ENCODE measurements around the gene PEPD.
A peak's percentile ranks its signal among the peaks of the same experiment; 100 is the strongest.

Gene PEPD

DNA sequence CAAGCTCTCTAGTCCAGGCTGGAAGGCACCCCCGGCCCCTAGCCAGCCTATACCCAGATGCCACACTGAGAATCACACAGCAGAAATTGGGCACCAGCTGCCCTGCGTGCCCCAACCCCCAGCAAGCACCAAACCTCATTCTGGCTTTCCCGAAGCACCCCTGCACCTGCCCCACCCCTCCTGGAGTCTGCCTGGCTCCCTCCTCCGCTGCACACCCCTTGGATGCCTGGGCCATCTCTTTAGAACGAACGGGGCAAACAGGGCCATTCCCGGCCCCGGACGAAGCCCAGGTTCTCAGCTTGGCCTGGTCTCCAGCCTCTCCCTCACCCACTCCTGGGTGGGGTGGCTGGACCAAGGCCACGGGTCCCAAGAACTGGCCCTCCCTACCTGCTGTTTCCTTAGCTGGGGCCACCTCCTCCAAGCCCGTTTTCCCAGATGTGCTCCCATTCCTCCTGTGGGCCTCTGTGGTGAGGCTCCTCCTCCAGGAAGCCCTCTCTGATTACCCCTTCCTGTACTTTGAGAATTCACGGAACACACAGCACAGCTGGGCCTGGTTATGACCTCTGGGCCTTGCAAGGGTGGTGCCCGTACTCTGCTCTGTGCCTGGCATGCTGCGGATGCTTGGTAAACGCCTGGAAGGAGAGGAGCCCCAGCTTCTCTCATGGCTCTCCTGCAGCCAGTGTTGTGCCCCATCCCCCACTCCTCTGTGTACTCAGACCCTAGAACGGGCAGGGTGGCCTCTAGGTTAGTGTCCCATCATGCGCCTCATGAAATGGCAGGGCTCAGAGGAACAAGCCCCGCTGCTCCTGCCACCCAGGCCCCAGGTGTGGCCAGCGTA is 126.6 kb downstream of the PEPD start:
- no peak for DNase-seq (ENCODE audit: low spot score)

DNA sequence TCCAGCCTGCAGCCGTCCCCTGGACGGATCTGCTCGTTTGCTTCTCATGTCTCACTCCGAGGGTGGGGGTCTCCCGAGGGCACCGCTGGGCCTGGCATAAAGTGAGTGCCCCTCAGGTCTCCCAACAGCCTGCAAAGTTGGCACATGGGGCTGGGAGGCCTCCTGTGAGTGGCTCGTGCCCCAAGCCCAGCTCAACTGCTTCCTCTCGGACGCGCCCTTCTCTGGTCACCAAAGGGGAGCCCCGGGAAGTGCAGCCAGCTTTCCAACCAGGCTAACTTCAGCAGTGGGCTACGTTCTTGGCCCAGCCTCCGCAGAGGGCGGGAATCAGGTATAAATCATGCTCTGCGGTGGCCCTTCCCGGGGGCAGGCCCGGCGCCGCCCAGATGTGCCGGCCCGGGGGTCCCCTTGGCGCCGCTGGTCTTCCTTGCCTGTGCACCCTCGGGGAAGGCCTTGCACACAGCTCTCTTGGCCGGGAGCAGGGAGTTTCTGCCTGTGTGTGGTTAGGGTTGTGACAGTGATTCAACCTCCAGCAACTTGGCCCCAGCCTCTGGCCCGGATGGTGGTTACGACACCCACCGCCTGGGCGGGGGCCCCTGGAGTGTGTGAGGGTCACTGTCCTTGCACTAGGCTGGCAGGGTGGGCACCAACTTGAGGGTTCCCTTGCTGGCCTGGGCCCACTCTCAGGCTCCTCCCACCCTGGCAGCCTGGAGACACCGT is 127.4 kb downstream of the PEPD start:
- DNase-seq (ENCODE audit: low spot score): peak; percentile 76

DNA sequence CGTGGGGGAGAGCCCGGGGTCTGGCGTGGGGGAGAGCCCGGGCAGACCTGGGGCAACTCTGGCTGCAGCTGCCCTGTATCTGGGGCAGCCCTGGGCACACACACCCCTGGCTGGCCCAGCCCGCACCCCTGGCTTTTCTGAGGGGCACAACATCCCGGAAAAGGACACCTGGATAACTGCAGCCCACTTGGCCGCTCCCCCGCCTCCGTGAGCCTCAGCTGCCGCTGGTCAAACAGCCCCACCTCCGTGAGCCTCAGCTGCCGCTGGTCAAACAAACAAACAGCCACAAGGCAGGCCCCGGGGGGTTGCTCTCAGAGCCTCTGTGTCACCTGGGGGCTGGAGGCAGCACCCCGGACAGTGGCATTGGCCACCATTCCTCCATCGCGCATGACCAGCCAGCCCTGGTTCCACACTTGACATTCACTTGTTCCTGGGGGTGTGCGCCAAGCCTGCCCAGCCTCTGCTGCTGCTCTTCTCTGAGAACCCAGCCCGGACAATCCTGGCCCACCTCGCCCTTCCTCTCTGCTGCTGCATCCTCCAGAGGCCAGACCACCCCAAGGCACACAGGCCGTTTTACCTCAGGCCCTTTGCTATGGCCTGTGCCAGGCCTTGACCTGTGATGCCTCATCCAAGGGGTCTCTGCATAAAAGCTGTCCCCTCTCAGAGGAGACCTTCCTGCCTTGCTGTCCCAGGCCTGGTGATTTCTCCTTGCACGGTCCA is 128.1 kb downstream of the PEPD start:
- peak; percentile 72 for DNase-seq (ENCODE audit: low spot score)

DNA sequence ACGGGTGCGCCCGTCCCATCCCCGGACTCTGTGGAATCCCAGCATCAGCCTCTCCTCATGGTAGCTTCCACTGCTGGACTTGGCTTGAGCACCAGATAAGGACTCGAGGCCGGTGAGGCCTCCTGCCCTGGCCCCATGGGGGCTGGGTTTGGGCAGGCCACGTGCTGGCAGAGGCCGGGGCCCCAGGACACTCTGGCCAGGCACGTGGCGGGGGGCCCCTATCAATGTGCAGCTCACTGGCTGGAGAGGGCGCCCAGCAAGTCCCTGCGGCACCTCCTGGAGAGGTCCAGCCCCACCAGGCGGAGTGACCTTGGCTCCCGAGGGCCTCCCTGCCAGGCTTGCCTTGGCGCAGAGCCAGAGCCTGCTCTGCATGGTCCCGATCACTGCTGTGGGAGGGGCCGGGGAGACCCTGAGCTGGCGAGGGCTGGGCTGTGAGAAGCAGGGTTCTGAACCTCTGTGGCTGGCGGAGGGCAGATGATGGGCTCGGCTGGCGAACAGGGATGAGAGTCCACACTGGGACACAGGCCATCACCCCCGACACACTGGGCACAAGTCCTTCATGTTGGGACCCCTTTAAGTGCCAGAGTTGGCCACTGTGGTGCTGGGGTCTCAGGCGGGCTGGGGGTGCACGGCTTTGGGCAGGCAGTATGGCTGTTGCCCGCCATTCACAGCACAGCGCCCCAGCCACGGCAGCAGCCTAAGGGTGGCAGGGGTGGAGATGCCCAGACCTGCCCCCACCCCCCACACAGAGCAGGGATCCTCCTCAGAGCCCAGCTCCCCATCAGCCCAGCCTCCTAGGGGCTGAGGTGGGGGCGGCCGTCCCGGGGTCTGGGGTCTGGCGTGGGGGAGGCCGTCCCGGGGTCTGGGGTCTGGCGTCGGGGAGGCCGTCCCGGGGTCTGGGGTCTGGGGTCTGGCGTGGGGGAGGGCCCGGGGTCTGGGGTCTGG is 129.0 kb downstream of the PEPD start:
- peak; percentile 99 for DNase-seq (ENCODE audit: low spot score)

DNA sequence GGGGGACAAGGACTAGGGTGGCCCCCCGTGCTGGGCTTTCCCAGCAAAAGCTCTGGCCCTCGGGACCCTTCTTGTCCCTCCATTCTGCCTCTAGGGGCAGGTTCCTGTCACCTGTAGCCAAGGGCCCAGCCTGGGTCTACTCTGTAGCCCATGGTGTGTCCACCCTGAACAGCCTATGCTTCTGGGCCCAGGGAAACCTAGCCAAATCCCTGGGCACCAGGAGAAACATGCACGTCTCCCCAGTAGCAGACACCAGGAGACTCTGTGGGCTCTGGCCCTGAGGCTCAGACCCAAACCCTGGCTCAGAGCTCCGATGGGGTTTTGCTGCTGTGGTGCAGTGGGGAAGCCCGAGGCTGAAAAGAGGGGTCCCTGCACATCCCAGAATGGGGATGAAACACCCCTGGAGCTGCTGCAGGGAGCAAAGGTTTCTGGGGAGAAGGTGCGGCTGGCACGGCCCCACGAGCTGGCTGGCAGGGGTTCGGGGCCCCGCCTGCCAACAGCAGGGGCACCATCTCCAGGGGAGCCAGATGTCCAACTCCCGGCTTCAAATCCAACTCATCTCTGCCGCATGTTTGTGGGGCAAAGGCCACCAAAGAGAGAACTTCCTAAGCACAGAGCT is 129.9 kb downstream of the PEPD start:
- no peak for DNase-seq (ENCODE audit: low spot score)

DNA sequence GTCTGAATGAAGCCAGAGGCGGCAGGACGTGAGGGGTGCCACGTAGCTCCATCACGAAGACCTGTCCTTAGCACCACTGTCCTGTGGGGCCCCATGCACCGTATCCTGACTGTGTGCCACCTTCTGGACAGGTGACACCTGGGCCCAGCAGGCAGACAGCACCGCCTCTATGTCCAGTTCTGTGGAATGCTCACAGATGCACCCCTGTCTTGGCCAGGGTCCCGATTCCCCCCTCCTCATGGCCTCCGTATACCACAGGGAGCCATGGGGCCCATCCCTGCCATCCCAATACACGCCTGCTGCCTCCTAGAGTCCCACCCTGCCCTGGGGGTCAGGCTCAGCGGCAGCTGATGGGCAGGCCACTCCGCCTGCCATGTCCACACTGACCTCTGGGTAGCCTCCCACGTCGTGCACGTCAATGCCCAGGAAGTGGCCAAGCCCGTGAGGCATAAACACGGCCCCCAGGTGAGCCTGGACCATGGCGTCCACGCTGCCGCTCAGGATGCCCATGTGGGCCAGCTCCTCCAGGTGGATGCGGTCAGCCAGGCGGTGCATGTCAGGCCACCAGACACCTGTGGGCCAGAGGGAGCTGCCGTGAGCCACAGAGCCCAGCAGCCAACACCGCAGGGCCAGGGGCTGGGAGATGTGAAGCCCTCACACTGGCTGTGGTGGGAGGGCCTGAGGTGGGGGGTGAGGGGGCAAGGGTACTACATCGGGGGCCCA is 130.5 kb downstream of the PEPD start:
- no peak for DNase-seq (ENCODE audit: low spot score)

DNA sequence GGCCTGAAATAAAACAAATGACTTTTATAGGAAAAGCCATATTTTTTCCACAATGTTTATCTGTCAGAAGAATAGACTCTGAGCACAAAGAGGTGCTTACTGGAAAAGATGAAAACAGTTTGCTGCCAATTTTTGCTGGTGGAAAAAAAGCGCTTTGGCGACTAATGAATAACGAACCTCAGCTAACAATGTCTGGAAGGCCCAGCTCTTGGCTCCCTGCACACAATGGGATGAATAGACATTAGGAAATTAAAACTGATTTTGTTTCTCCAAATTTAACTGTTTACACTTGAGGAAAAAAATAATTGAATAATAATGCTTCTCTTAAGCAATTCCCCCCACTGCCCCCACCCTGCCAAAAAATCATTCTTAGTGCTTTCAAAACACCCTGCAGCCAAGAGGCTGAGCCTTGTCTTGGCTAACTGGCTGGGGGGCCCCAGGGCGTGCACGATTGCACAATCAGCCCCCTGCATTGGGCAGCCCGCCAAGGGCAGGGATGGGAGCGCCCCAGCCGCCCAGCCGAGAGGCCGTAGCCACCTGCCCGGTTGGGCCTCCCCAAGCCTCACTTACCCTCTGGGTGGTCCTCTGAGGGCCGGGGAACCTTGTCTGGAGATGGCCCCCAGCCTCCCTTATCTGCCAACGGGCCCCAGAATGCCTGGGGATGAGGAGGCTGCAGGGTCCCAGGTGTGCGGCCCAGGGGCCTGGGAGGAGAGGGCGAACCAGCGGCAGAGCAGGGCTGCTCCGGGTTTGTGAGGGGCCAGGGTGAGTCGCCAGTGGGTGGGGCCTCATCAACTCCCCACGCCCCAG is 131.3 kb downstream of the PEPD start:
- no peak for DNase-seq (ENCODE audit: low spot score)

DNA sequence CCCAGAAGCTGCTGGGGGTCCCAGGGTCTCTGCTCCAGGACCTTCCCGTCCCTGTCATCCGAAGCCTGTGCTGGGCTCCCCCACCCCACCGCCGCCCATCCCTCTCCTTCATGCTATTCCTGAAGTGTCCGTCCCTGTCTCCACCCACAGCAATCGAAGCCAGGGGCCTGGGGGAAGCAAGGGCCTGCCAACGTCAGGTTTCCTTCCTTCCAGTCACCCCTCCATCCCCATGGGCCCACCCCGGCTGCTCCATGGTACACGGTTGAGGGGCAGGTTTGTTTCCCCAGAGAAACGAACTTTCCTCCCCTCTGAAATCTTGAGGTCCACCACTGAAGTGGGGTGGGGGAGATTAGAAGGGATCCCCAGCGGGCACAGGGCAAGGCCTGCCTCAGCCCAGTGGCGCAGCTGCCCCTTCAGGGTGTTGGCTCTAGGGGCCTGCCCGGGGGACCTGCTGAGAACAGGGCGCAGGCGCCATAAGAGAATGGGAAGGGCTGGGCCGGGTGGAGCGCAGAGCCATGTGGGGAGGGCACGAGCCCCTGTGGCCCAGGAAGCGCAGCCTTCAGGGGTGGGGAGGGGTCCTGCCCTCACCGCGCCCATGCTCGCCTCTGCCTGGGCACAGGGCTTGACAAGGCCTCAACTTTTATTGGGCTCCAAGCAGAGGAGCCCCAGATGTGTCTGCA is 132.0 kb downstream of the PEPD start:
- no peak for DNase-seq (ENCODE audit: low spot score)

DNA sequence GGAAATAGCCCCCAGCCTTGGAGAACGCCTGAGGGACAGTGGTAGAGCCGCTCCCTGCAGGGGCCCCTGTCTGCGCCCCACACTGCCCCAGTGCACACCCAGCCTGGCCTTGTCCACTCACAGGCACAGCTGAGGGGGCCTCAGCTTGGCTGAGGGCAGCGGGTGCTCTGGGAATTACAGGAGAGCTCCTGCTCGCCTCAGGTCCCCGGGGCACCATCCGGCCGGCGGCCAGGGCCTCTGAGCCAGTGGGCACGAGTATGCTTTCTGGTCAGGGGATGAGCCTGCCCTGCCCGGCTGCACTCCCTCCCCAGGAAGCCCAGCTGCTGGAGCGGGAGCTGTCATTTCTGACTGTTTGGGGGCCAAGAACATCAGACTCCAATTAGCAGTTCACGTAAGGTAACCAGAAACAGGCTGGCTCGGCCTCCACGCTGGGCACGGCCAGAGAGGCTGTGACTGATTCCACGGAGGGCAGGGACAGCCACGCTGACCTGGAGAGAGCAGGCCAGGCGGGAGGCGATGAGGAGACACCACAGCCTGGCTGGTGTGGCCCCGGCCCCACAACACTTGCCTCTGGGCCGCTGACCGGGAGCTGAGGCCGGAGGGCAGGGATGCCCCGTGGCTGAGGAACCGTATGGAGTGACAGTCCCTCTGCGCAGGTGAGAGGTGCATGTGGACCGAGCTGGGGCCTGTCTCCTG is 132.7 kb downstream of the PEPD start:
- no peak for DNase-seq (ENCODE audit: low spot score)

DNA sequence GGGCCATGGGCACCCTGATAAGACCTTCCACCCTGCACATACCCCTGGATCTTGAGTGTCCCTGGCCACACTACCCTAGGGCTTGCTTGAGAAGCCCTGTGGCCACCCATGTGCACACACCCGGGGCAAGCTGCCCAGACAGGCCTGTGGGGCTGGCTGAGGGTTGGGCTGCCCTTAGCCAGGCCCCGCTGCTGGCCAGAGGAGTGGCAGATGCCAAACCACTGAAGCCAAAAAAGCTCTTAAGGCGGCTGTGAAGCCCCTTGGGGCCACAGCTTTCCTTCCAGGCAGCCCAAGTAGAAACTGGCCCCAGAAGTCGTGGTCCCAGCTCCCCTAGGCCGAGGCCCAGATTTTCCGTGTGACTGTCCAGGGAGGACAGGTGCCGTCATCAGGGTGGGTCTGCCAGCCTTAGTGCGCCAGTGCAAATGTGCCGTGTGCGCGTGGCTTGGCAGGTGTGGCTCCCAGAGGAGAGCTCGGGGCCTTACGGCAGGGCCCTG is 133.3 kb downstream of the PEPD start:
- DNase-seq (ENCODE audit: low spot score): no peak

DNA sequence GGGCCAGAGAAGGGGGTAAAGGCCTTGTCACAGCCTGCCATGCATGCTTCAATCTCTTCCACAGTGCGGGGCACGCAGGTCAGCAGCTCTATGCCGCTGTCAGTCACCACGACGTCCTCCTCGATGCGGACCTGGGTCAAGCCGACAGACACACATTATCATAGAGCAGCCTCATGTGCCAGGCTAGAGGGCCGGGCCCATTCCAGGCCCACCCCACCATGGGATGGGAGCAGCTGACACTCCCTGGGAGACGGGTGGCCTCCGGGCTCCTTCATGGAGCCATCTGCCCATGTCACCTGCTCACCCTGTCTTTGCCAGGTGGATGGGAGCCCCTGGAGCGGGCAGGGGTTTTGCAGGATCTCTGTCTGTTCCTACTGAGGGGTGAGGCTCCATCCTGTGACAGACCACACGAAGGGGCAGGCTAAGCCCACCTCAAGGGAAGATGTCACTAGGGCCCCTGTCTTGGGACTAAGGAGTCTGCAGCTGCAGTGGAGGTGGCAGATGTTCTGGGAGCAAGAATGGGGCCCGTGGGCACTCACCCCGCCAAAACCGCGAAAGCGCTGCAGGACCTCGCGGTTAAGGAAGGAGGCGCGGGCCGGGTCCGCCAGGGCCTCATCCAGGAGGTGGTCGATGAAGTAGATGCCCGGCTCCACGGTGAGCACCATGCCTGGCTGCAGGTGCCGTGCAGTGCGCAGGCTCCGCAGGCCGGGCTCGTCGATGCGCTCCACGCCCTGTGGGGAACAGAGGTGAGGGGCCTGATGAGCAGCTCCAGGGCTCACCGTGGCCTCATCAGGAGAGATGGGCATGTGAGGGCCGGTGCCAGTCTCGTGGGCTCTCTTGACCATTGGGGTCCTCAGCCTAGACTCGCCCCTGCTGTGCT is 134.0 kb downstream of the PEPD start:
- DNase-seq (ENCODE audit: low spot score): no peak

DNA sequence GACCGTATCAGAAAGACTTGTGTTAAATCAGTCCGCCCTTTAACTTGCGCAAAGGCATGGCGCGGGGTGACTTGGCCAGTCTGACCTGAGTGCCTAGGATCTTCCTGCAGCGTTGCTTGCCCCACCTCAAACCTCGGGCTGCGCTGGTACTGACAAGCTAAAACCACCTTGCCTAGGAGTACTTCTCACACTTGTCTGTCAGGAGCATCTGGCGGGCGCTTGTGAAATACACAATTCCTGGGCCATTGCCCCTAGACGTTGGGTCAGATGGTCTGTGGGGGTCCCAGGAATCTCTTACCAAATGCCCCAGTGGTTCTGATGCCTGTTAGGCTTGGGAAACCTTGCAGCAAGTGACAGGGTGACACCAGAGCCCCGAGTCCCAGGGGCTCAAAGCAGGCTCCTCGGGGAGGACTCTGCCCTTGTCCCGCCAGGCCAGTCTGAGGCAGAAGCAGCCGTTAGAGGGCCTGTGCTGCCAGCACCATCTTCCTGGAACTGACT is 135.2 kb downstream of the PEPD start:
- no peak for DNase-seq (ENCODE audit: low spot score)

DNA sequence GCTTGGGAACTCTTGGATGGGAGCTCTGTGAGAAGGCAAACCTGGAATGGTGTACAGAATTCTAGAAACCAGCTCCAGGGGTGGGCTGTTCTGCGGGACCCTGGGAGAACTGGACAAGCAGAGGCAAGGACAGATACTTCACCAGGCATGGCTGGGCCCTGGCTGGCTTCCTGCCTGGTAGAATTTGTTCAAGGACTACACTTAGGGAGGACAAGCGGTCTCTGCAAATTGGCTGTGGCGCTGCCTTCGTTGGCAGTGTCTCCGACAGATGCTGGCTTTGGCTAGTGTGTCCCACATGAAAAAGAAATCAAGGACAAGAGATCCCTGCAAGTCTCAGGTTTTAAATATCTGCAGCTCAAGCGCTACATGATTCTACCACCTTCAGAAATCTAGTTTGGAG is 135.6 kb downstream of the PEPD start:
- DNase-seq (ENCODE audit: low spot score): no peak

DNA sequence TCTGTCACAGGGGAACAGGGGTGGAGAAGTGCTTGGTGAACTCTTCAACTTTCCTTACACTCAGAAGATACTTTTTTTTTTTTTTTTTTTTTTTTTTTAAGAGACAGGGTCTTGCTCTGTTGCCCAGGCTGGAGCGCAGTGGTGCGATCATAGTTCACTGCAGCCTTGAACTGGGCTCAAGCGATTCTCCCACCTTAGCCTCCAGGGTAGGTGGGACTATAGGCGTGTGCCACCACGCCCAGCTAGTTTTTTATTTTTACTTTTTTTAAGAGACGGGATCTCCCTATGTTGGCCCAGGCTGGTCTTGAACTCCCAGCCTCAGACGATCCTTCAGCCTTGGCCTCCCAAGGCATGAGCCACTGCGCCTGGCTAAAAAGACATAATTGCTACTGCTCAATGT is 136.6 kb downstream of the PEPD start:
- DNase-seq (ENCODE audit: low spot score): no peak

DNA sequence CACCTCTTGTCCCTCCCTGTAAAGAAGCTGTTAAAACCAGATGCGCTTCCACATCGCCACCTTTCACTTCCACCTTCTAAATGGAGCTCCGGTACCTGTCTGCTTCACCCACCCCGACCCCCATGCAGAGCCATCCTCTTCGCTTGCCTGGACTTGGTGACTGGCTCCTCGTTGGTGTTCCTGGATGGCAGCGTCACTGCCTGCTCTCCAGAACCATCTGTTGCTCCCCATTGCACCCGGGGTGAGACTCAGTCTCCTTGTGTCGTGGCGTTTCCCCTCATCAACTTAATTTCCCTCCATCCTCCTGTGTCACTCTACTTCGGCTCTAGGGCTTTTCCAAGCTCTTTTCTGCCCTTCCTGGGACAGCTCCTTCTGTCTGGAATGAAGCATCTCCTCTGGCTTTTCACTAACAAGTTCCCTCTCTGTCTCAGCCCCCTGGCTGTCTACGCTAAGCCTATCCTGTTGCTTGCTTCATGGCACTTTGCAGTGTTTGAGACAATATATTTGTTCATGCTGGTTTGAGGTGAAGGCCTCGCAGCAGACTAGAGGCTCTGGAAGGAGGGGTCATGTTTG is 137.8 kb downstream of the PEPD start:
- no peak for DNase-seq (ENCODE audit: low spot score)

DNA sequence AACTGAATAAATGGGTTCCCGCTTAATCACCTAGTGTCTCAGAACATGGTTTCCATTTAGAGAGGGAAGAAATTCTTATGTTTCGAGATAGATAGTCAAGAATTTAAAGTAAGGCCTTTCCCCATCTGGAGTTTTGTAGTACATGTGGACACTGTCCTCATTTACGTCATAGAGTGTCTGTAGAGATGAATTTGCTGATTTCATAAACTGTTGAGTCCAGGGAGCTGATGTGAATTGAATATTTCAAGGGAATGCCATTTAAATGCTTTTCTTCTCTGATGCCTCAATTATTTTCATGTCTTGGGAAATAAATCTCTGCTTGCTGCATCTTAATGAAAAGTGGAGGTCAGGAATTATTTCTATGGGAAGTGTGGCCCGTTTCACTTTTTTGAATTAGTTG is 138.6 kb downstream of the PEPD start:
- no peak for DNase-seq (ENCODE audit: low spot score)

DNA sequence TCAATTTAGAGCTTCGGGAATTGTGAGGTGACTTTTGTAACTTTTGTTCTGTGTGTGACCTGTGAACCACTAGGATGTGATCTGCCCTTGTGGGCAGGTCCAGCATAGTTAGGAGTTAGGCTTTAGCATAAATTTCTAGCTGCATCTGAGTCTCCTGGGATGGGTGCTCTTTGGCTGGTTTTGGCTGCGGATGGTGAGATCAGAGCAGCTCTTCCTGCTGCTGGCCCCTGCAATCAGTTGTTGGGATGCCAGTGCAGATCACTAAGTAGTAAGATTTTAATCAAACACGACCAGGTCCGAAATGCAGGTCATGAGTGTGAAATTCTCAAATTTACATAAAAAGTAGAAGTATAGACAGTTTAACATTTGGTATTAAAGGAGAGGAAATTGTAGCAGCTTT is 139.6 kb downstream of the PEPD start:
- no peak for DNase-seq (ENCODE audit: low spot score)
